IPS-18c (cell line): Measurements from ENCODE around the gene NUDCD3.

Source experiments
- H3K4me3 ChIP-seq: 2 replicates; pipeline ENCODE4 v1.7.0; 2013; ENCODE audit warnings: low read depth, mild to moderate bottlenecking, low read length, moderate library complexity; ENCODE audit not compliant: insufficient read depth
- H3K9me3 ChIP-seq: one replicate; pipeline ENCODE4 v1.6.1; 2013; ENCODE audit warnings: mild to moderate bottlenecking, low read length, moderate library complexity; ENCODE audit not compliant: control insufficient read depth, insufficient read depth

NUDCD3 gene

DNA sequence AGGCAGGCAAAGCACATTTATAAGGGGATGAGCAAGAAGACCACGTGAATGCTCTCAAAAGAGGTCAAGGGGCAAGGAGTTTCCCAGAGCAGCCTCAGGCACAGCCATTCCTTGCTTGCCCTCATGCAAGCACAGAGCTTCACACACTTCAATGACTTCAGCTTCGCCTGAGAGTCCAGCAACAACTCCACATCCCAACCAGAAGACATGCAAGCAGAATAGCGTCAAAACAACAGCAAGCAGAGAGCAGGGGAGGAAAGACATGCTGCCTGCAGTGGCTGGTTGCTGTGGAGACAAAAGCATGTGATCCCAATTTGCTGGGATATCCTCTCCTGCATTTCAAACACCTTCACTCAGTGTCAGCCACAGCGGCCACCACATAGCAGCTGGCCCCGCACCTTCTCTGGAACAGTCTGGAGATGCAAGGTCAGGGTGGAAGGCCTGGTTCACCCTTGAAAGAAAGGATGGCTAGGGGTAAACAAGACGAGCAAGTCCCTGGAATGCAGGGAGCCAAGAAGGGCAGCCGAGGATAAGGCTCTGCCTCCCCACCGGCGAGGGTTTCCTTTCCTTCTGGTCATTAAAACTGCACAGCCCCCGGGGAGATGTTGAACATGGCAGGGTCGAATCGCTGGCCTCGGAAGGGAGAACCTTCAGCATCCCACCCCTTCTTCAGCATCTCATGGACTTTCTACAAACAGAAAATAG lies 104.9 kb downstream of the NUDCD3 start:
- Histone ChIP-seq H3K4me3 (no peak overlapping the region), H3K9me3 (no peaks in the 10 kb centered on the region)

DNA sequence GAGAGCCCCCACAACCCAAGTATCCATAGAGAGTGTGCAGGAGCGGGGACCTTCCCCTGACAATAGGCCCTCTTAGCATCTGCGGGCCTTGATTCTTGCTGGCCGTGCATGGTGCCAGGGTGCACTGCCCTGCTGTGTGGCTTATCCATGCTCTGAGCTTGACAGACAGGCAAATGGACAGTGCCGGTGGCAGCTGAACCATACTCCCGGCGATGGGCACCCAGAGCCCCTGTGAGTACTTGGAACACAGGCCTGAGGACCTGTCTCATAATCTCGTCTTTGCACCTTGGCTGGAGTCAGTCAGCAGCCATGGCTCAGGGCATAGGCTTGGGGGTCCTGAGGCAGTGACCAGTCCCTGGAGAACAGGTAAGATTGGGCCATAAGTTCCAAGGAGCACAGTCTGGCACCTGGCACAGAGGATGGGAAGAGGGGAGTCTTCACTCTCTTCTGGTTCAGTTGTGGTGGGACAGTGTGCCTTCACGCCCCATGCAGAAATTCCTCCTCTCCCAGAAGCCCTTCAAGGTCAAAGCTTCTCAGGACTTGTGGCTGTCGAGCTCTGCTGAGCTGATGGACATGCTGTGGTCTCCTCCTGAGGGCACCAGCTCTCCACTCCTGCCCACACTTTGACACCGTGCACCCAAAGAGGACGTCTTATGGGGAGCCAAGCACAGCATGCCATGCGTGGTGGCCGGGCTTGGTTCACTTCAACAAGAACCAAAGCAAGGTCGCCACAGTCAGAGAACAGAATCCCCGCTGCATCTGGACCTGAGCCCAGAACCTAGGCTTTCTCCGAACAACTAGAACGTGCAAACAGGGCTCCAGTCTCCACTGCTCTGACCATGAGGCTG lies 105.6 kb downstream of the NUDCD3 start:
- H3K9me3 ChIP-seq: no peaks in the 10 kb centered on the region
- no peak overlapping the region for H3K4me3 ChIP-seq

DNA sequence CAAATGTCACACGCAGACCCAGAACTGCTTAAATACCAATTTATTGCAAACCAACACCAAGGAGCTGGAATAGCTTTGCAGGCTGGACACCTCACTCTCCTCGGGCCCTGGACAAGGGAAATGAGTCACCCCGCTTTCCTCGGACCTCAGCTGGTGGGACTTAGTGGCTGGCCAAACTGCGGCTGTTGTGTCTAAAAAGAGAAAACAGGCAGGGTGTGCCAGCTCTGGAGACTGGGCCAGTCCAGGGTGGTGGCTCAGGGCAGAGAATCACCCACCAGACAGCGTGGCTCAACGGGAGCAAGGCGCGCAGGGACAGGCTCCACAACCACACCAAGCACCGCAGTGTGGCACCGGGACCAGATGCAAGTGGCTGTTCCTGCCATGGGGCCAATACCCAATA lies 106.9 kb downstream of the NUDCD3 start:
- Histone ChIP-seq H3K4me3 (no peak overlapping the region), H3K9me3 (no peaks in the 10 kb centered on the region)

DNA sequence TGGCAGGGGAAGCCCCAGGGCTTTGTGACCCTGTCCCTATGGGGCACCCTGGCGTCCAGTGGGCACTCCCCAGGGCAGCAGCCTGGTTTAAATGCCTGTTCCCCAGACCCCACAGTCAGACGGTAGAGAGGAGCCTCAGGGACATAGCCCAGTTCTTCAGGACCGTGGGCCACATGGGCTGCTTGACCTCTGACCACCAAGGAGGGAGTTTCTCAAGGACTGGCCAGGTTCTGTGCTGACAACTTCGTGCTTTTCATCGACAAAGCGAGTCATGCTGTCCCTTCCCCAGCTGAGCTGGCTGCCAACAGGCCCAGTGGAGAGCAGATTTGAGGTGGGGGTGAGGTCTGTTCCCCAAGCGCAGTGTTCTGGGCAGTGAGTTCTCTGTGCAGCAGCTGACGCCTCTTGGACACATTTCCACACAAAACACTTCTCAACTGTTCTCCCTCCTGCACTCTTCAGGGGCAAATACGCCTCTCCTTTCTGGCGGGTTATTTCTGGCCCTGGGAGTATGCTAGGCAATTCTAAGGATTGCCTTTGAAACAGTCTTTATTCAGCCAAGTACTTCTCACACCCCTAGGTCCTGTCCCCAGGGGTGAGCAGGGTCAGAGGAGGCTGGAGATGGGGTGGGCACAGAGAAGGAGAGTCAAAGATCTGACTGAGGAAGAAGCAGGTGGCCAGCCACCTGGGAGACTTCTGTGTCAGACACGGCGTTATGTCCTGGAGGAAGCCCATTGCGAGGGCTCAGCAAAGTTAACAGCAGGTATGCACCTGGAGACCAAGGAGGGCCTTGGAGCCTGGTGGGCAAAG lies 107.8 kb downstream of the NUDCD3 start:
- H3K9me3 ChIP-seq: no peaks in the 10 kb centered on the region

DNA sequence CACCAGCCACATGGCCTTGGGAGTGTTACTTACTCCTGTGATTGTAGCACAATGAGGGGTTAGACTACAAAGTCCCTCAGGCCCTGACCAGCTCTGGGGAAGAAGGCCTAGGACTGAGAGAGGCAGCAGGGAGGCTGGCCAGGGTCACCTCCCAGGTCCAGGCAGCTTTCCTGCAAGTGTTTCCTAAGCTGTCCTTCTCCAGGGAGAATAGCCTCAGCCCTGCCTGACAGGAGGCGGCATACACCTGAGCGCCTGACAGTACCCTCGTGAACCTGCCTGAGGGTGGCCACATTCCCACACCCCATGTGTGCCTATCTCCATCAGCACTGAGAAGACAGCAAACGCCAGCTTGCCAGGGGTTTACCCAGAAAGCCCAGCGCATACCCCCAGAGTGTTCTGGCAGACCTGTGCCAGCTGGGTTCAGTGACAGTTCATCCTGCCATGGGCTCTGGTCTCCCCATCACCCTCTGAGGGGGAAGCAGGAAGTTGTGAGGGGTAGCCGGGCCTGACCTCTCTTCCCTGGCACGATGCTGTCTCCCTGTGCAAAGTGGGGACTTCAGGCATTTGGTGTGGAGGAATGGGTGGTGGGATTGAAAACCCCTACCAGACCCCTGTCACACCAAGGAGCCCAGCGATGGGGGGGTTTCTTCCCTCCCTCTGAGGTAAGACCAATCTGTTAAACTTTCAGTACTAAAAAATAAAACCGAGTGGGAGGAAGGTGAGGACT lies 108.8 kb downstream of the NUDCD3 start:
- Histone ChIP-seq H3K9me3 (no peaks in the 10 kb centered on the region), H3K4me3 (no peak overlapping the region)

More for the DNA sequence above, 107.8 kb downstream of the NUDCD3 start:
- no peak overlapping the region for H3K4me3 ChIP-seq

DNA sequence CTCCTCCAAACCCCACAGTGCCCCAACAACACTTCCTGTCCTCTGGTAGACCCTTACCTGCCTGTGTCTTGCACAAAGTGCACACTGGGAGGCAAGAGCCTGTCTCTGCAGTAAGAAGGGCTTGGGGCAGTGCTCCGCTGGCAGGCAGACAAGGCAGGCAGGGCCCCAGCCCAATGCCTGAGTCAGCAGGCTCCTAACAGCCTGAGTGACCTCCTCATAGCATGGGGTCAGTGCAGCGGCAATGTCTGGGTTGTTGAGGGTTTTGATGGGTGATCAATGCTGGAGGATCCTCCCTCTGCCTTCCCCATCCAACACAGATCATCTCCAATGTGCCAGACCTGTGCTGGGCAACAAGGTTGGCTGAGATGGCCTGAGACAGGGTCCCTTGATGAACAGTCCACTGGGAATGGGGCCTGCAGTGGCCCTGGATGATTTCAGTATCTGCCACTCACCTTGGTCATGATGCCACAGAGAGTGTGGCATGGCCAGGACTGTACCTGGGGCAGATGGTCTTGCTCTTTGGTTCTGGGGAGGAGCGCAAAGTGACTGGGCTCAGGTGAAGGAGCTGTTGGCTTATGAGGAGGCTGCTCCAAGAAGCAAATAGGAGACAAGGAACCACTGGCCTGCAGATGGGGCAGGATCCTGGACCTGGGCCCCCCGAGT lies 109.5 kb downstream of the NUDCD3 start:
- no peak overlapping the region for H3K4me3 ChIP-seq
- no peaks in the 10 kb centered on the region for H3K9me3 ChIP-seq

DNA sequence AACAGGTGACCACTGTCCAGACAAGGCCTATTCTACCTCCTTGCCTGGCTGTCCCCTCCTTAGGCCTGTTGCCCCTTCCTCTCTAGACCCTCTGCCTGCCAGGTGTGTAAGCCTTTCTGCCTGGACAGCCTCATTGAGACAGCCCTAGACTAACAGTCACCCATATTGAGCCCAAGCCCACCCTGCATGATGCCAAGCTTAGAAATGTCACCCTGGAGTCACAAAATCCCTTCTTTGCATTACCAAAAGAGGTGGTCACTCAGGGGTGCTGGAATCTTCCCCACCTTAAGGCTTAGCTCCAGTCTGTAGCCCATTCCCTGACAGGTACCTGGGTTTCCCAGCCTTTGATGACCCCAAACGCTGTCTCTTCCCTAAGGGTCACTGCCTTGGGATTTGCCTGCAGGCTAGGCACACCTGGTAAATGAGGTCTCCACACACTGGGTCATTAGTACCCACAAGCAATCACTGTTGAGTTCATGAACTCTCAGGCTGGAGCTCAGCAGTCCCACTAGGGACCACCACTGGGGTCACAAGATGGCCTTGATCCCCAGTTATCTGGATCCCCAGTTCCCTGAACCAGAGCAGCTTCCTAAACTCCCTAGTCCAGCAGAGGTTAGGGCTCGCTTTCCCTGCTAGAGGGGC lies 110.1 kb downstream of the NUDCD3 start:
- no peak overlapping the region for H3K4me3 ChIP-seq
- H3K9me3 ChIP-seq: no peaks in the 10 kb centered on the region

DNA sequence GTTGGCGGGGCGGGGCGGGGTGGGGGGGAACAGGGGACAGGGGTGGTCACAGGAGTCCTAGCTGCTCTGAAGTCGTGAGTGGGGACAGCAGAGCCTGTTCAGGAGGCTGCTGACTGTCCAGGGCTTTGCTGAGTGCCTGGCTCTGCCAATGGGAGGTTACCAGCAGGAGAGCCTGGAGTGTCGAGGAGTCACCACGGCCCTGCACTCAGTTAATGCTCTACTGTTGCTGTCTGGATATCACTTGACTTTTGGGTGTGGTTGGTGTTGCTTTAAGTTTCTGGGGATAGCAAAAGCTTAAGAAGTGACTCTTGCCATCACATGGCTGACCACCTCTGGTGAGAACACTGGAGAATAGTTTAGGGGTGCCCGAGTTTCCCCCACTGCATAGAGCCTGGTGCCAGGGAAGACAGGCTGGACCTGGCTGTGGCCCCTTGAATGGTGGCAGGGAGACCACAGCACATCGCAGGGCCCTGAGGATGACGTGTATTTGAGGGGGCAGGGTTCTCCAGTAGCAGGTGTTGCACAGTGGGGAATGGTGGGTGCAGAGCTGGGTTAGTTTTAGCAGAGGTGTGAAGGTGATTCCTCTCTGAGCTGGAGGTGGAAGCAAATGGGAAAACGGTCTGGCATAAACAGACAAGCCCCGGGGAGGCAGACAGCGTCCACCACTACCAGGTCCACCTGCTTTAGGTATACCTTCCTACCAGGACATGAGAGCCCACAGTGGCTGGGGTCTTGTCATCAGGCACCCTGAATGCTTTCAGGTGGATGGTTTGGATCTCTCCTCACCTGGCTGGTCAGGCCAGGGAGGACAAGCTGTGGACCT lies 110.9 kb downstream of the NUDCD3 start:
- H3K9me3 ChIP-seq: no peaks in the 10 kb centered on the region
- no peak overlapping the region for H3K4me3 ChIP-seq

DNA sequence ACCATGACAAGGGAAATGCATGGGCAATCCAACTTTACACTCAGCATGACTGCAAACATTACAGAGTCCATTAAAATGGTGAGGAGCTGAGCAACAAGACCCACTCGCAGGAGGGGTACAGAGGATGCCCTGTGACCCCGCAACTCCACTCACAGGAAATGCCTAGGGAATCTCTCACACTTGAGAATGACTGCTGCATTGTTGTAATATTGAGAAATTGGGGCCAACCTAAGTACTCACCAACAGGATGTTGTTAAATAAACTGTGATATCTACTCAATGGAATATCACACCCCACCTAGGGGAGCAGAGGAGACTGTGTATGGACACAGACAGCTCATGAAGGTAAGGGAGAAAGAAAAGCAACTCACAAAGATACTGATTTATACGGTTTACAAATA lies 111.7 kb downstream of the NUDCD3 start:
- Histone ChIP-seq H3K4me3 (no peak overlapping the region), H3K9me3 (no peaks in the 10 kb centered on the region)

DNA sequence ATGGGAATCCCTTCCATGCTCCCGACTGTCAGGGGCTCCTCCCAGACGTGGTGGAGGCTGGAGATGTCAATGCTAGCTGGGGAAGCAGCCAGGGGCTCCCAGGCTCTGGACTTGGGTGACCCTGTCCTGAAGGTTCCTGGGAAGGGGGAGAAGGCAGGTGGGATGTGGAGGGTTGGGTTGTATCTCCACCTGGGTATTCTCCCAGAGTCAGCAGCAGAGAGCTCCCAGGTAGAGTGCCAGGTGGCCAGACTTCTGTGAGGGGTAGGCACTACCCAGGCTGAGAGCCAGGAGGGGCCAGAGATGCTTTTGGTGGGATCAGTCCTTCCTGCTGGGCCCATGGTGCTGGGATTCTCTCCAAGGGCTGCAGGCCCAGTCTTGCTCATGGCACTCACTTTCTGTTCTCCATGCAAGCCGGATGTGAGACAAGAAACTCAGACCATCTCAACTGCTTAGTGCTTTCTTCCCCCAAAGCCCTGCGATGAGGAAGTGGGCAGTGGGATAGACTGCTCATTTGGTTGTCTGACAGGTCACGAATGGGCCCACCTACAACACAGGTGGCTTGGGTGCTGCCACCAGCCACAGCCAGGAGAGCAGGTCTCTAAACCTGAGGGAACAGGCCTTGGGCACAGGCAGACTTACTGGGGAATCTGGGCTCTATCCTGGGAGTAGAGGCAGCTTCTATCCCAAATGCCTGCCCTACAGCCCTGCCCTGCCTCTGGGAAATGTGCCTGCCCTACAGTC lies 112.6 kb downstream of the NUDCD3 start:
- H3K9me3 ChIP-seq: no peaks in the 10 kb centered on the region
- no peak overlapping the region; the same call in 1 of the 2 replicates for H3K4me3 ChIP-seq

DNA sequence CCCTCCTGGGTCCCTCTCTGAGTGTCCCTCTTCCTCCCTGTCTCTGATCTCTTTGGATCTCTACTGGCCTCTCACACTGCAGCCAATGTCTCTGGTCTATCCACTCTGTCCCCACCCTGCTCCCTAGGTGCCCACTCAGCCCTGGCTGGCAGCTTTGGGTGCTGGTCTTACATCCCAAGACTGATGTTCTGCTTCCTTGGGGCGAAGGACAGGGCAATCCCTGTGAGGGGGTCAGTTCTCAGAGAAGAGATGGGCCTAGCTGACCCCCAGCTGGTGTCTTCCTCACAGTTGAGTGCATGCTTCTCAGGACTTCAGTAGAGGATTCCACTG lies 113.4 kb downstream of the NUDCD3 start:
- Histone ChIP-seq H3K4me3 (no peak overlapping the region), H3K9me3 (no peaks in the 10 kb centered on the region)

DNA sequence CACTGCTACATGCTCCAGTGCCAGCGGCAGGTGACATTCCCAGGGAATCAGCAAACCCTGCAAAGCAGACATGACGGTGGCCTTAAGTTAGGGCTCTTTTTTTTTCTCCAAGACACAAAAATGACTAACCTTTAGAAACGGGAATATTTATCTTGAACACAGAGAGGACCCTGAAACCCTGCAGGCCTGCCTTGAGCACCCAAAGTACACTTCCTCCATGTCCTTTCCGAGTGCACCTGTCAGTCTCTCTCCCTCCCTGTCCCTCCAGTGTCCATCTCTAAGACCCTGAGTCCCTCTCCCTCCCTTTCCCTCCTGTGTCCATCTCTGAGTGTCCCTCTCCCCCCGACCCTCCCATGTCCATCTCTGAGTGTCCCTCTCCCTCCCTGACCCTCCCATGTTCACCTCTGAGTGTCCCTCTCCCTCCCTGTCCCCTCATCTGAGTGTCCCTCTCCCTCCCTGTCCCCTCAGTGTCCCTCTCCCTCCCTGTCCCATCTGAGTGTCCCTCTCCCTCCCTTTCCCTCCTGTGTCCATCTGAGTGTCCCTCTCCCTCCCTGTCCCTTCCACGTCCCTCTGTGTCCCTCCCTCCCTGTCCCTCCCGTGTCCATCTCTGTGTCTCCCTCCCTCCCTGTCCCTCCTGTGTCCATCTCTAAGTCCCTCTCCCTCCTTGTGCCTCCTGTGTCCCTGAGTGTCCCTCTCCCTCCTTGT lies 113.9 kb downstream of the NUDCD3 start:
- Histone ChIP-seq H3K4me3 (no peak overlapping the region), H3K9me3 (no peaks in the 10 kb centered on the region)

DNA sequence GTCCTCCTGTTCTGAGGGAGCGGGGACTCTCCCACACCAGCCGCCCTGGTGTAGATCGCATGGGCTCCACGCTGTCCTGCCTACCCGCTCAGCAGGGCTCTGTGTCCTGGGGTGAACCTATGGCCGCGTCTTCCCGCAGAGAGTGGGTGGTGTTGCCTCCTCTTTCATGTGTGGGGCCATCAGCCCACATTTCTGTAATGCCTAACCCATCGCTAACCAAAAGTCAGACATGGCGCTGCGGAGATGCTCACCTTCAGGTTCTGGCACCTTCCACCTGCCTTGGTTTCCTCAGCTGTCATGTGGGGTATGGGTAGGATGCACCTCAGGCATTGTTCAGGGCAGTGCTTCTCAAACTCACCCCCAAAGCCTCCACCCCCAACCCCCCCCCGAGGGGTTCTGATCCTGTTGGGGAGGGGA lies 114.5 kb downstream of the NUDCD3 start:
- Histone ChIP-seq H3K4me3 (no peak overlapping the region), H3K9me3 (no peaks in the 10 kb centered on the region)

DNA sequence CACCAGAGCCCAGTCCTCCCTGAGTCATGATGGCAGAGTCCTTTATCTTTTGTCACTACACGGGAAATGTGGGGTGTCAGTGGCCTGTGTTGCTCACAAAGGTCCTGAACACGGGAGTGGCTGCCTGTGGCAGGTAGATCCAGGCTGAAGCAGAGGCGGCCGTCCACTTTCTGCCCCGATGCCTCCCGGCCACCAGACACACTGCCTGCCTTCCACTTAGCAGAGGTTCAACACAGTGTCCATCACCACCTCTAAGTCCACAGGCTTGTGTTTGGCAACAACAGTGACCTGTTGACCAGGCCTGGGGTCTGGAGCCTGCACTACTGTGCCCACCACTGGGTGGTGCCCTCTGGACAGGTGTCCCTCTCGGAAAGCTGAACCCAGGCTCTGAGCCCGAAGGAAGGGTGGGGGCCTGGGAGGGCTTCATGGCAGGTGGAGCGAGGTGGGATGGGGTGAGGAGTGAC lies 115.2 kb downstream of the NUDCD3 start:
- no peak overlapping the region for H3K4me3 ChIP-seq
- no peaks in the 10 kb centered on the region for H3K9me3 ChIP-seq
